Fibroblast of skin of left quadriceps (primary cell): ENCODE results near the gene CLPTM1L.
"Not testable (repeated sequence)": the region's sequence is repeated elsewhere in the genome, so short reads cannot be mapped to it uniquely, and the experiment has no call there.

Experiments used
- DNase-seq, 2 experiments: peaks; one replicate each; pipeline ENCODE4 v3.0.0-alpha.2; 2013; ENCODE audit warnings: low read depth in 2 of 2

CLPTM1L gene

DNA sequence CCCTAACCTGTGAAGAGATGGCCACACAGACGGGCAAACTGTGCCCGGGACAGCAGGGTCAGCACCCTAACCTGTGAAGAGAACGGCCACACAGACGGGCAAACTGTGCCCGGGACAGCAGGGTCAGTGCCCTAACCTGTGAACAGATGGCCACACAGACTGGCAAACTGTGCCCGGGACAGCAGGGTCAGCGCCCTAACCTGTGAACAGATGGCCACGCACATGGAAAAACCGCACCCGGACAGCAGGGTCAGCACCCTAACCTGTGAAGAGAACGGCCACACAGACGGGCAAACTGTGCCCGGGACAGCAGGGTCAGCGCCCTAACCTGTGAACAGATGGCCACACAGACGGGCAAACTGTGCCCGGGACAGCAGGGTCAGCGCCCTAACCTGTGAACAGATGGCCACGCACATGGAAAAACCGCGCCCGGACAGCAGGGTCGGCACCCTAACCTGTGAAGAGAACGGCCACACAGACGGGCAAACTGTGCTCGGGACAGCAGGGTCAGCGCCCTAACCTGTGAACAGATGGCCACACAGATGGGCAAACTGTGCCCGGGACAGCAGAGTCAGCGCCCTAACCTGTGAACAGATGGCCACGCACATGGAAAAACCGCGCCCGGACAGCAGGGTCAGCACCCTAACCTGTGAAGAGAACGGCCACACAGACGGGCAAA is 5.6 kb downstream of the CLPTM1L start:
- DNase-seq, result not testable (repeated sequence)

DNA sequence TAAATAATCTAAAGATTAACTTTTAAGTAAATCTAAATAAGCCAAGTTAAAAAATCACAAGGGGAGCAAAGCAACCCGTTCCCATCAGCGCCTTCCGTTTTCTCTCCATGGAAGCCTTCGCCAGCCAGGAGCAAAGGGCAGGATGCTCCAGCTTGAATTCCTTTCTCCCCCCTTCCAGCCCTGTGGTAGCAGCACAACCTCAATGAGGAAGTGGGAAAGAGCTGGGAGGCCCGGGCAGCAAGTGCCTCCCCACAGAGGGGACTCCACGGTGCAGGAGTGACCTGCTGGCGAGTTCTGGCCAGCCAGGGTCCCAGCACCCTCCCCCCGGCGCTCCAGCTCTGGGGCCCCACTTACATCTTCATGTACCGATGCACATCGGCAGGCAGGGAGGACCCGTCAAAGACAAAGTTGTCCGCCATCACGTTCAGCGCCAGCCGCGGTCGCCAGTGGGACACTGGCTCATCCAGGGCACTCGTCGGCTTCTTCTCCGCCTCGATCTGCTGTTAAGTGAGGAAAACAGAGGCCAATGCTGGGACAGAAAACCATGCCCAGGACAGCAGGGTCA is 6.3 kb downstream of the CLPTM1L start:
- DNase-seq, result no peak

DNA sequence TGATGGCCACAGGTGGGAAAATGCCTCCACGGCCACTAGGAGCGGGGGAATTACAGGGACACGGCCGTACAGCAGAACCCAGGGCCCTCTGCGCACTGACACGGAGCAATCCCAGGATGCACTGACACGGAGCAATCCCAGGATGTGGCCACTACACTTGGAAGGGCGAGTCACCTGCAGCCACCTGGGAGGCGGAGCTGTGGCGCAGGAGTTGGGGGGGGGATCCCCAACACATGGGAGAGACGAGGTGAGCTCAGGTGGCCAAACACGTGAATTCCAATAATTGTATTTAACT is 6.8 kb downstream of the CLPTM1L start:
- DNase-seq, result no peak

DNA sequence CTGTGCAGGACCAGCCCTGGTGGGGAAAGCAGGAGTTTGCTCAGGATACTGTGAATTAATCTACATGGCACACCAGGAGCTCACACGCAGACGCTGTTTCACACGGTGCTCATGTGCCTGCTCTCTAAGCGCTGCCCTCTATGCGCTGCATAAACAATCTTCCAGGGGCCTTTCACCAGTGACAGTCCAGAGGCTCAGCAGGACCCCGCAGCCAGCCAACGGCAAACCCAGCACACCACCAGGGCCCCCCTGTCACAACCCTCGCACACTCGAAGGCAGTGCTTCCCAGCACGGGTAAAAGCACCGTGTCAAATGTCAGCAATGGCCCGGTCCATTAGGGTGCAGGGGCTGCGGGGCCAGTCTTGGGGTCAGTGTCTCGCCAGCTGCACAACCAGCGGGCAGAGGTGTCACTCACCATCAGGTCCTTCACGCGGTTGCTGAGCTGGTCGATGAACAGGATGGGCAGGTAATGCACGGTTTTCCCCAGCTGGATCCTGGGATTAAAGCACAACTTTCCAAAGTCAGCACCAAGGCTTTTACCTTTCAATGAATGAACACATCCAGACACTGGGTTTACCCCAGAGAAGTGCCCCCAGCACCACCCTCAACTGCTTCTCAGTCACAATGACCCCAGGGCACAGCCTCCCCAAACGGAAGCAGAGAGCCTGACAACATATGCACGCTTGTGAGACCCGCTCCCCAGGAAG is 7.3 kb downstream of the CLPTM1L start:
- DNase-seq, result no peak

DNA sequence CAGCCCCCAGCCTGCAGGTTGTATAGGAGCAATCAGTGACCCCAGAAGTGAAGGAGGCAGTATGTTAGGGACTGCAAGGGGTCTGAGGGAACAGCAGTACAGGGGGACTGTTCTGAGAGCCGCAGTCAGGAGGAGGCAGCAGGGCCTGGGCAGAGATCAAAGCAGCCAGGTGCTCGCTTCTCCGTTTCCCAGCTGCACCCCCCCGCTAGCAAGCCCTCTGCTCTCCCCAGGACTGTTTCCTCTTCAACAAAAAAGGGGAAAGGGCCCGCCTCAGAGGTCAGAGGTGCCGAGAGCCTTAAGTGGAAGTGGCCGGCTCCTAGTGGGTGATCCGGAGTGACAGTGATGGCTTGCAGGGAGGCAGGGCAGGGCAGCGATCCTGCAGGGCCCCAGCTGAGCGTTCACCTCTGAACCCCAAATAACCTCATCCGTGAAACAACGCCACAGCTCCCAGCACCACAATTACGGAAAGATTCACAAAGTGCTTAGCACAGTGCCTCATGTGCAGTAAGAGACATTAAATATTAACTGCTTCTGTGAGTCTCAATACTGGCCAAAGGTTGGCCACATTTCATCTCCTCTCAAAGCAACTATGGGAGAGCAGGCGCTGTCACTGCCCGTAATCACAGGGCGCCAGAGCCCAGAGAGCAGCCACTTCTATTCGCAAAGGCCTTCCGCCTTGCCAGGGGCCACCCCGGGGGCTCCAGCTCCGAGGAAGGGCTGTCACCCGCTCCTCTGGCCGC is 8.0 kb downstream of the CLPTM1L start:
- DNase-seq, result no peak

DNA sequence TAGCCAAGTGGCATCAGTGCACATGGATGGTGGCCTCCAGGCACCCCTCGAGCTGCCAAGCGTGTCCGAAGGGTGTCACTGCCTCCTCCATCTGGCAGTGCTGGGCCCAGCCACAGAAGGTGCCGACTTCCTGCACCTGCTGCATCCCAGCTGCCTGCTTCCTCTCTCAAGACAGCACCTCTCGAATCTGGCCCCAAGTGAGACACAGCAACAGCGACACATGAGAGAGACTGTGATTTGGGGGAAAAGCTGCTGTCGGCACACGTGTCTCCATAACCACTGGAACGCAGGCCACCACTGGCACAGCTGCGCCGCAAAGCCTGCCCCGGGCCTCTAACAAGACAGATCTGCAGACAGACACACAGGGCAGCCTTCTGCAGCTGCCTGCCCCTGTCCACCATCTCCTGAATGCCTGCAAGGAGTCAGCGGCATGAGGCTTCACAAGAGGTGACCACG is 8.8 kb downstream of the CLPTM1L start:
- DNase-seq, result no peak

DNA sequence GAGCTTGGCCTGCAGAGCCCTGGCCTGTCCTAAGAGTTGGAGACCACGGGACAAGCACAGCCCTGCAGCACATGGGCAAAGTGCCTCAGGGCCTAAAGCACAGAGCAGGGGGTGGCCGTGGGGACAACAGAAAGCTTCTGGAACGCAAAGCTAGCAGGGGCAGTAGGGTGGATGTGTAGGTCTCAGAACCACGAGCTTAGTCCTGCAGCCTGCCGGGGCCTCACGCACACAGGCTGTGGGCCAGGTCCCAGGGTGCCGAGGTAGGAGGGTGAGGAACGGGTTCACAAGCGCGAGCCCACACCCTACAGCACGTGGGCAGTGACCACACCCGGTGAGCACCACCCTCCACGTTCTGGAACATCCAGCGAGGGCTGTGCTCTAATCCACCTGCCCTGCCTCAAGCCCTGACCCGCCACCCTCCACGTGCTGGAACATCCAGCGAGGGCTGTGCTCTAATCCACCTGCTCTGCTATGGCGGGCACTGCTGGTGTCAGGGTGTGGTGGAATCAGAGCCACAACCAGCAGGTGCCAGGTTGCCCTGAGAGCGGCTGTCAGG is 9.3 kb downstream of the CLPTM1L start:
- no peak for DNase-seq

DNA sequence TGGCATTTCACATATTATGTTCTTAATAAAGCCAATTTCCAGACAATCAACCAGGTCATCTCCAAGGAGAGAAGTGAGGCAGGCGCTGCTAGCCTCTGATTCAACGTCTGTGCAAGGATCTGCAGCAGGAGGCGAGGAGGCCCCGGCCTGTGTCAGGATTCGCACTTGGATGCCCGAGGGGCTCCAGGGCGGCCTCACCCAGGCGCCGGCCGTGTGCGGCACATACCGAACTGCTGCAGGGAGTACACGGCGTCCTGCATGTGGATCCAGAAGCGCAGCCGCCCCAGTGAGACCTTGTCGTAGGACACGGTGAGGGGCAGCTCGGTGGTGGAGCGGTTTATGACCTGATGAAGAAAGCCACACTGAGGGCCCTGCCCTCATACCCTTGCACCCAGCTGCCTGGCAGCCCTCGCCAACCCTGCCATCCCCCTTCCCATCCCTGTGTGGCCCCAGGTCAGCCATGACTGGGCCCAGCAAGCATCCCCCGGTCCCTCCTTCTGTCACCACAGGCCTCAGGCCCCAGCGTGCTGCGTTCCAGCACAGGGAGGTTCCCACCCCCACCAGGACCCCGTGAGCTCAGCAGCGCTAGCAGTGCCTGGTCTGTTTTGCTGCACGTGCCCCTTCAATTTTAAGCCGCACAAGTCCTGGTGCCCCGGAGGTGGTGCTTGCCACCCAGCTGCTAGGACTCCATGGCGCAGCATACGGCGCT is 9.9 kb downstream of the CLPTM1L start:
- no peak for DNase-seq

DNA sequence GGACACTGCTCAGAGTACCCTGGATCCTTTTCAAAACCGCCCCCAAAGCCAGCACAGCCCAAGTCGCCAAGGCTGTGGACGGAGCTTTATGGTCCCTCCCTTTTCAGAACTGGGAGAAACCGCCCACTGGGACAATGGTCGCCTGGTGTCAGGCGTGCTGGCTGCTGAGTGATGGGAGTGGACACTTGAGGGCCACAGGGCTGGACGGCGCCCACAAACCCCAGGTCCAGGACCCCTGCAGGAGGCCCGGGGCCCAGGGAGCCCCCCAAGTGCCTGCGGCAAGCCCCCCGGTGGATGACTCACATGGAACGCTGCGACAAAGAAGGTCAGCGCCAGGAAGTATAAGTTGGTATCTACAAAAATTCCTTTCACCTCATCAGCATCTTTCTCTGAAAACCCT is 10.9 kb downstream of the CLPTM1L start:
- DNase-seq, result no peak

DNA sequence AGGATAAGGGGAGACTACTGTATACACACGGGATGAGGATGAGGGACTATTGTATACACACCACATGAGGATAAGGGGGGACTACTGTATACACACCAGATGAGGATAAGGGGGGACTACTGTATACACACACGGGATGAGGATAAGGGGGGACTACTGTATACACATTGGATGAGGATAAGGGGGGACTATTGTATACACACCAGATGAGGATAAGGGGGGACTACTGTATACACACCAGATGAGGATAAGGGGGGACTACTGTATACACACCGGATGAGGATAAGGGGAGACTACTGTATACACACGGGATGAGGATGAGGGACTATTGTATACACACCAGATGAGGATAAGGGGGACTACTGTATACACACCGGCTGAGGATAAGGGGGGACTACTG is 11.6 kb downstream of the CLPTM1L start:
- DNase-seq, result not testable (repeated sequence)

DNA sequence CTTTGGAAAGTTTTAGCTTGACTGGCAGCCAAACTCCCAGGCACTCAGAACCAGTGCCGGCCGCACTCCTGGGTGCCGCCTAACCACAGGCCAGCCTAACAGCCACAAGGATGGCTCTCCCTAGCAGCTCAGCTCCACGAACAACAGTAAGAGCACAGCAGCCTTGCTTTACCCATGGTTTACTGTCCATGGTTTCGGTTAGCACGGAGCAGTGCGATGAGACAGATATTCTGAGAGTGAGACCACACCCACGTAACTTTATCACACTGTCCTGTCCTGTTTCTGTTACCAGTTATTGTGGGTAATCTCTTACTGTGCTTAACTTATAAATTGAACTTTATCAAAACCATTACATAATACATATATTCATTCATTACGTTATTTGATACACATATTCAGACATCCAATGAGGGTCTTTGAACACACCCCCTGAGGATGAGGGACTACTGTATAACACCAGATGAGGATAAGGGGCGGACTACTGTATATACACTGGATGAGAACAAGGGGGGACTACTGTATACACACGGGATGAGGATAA is 12.4 kb downstream of the CLPTM1L start:
- no peak for DNase-seq

DNA sequence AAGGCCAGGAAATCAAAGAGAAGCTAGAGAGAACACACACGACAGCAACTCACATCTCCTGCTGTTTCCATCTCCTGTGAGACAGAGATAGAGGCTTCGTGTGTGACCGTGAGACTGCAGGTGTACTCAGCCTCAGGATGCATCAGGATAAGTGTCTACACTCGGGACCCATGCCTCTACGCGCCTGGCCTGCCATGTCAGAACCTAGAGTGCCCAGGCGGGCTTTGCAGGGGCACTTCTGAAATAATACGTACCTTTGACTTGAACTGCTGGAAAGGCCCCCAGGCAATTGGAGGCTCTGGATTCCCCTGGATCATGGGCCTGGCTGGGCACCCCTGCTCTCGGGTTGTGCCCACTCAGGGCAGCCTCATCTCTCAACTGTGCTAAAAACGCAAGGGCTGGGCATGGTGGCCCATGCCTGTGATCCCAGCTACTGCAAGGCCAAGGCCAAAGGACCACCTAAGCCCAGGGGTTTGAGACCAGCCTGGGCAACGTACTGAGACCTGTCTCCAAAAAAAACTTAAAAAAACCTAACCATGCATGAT is 13.0 kb downstream of the CLPTM1L start:
- no peak for DNase-seq

DNA sequence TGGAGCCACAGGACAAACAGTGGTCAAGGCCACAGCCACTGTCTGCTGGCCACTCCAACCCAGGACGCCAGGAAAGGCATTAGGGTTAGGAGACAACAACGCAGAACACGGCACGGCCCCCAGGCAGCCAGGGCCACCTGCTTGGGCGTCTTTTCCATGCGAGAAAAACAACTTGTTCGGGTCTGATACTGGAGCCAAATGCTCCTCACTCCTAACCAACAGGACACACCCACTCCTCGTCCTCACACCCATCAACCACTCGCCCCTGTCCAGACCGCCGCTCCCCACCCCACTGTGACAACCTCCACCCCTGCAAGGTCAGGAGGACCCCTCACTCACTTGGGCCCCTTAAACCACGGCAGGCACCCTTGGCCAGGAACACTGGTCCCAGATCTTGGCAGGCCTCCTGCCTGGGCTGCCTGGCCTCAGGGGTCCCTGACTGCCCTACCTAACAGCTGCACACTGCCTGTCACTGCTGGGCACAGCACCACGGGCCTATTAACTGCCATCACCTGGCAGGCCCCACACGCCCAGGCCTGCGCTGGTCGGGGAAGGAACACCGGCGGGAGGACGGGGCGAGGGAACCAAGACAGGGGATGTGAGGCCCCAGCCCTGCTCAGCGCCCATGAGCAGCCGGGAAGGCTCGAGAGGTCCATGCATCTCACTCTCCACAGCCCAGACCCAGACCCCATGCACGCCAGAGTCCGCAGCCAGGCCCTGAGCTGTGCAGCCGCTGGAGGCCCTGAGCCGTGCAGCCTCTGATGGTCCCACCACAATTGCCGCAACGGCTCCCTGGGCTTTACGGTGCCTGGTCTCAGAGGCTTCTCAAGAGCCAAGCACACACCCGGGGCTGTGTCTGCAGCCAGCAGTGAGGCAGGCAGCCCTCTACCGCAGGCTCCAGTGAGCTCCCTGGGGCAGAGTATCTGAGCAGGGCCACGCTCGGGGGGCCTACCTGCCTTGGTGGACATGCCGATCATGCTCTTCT is 13.8 kb downstream of the CLPTM1L start:
- no peak for DNase-seq

DNA sequence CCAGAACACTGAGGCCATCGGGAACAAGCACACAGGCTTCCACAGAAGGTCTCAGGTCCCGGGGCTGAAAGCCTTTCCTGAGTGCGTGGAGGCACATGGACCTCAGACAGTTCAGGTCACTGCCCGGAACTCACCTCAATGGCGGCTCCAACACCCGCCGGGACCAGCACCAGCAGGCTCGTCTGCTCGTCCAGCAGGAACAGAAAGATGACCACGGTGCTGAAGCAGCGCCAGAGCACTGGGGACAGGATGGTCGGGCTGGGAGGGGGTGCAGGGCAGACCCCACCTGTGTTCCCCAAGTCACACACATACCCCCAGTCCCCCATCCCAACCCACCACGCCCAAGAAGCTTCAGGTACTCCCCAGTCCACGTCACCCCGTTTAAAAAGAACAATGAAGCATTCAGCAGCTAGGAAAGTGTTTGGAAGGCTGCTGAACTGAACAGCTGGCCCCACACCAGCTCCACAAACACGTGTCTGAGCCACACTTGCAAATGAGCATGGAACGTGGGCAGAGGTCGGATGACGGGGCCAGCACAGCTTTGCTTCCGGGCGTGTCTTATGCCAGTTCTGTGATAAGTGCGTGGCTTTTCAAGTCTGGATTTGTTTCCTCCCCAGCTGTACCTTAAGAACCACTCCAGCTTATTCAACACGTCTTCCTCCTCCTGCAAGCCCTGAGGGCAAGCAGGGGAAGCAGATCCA is 14.6 kb downstream of the CLPTM1L start:
- DNase-seq, result no peak

DNA sequence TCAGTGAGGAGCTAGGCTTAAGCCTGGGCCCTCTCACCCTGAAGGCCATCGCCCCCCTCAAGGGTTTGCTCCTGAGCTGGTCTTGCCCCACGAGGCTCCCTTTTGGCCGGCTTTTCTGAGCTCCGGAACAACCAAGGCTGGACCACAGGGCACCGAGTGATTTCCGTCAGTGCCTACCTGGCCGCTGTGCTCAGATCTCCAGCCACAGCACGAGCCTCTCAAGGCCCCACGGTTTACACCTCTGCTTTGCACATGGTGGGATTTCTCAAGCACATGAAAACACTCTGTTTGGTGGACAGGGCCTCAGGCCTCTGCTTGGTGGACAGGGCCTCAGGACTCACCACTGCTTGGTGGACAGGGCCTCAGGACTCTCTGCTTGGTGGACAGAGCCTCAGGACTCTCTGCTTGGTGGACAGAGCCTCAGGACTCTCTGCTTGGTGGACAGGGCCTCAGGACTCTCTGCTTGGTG is 15.8 kb downstream of the CLPTM1L start:
- no peak for DNase-seq

DNA sequence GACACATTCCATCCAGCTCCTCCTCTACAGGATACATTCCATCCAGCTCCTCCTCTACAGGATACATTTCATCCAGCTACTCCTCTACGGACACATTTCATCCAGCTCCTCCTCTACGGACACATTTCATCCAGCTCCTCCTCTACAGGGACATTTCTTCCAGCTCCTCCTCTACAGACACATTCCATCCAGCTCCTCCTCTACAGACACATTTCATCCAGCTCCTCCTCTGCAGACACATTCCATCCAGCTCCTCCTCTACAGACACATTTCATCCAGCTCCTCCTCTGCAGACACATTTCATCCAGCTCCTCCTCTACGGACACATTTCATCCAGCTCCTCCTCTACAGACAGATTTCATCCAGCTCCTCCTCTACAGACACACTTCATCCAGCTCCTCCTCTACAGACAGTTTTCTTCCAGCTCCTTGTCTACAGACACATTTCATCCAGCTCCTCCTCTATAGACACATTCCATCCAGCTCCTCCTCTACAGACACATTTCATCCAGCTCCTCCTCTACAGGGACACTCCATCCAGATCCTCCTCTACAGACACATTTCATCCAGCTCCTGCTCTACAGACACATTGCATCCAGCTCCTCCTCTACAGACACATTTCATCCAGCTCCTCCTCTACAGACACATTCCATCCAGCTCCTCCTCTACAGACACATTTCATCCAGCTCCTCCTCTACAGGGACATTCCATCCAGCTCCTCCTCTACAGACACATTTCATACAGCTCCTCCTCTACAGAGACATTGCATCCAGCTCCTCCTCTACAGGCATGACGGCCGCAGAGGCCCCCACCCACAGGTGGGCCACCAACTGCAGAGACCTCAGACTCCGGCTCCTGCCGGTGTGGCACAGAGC is 16.4 kb downstream of the CLPTM1L start:
- peak in 1 of 2 experiments; percentile 14 for DNase-seq

DNA sequence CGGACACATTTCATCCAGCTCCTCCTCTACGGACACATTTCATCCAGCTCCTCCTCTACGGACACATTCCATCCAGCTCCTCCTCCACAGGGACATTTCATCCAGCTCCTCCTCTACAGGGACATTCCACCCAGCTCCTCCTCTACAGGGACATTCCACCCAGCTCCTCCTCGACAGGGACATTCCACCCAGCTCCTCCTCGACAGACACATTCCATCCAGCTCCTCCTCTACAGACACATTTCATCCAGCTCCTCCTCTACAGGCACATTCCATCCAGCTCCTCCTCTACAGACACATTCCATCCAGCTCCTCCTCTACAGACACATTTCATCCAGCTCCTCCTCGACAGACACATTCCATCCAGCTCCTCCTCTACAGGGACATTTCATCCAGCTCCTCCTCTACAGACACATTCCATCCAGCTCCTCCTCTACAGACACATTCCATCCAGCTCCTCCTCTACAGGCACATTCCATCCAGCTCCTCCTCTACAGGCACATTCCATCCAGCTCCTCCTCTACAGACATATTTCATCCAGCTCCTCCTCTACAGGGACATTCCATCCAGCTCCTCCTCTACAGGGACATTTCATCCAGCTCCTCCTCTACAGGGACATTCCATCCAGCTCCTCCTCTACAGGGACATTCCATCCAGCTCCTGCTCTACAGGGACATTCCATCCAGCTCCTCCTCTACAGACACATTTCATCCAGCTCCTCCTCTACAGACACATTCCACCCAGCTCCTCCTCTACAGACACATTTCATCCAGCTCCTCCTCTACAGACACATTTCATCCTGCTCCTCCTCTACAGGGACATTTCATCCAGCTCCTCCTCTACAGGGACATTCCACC is 17.8 kb downstream of the CLPTM1L start:
- DNase-seq, result peak in 1 of 2 experiments; percentile 18
